K562 (cell line): ENCODE results near the gene GLB1L. TPM values are rescaled to one million over a fixed set of nuclear protein-coding genes. Genes with fewer than 3 reads are reported as not detected.

Experiments
- CAMTA2 ChIP-seq: fragments of 250-450 bp; sonication (Bioruptor Pico); conservative IDR thresholded peaks from 2 replicates; pipeline ENCODE4 v1.5.1; 2022
- CREB1 ChIP-seq, 2 experiments: sonication (generic) in 1 of 2; formaldehyde crosslinking in 1 of 2; IDR thresholded peaks; 2 replicates each; pipeline versions ENCODE4 v1.6.1 to v1.8.0; 2012 to 2022; ENCODE audit warnings: inconsistent platforms in 1 of 2, mild to moderate bottlenecking in 1 of 2, missing genetic modification reagents in 1 of 2, moderate library complexity in 1 of 2
- DACH1 ChIP-seq: fragments of 450-650 bp; IDR thresholded peaks from 2 replicates; pipeline ENCODE4 v1.6.1; 2018; ENCODE audit not compliant: partially characterized antibody
- HDAC3 ChIP-seq: fragments of 450-650 bp; IDR thresholded peaks from 2 replicates; pipeline ENCODE4 v1.6.1; 2018; ENCODE audit warnings: borderline replicate concordance, mild to moderate bottlenecking, moderate library complexity; ENCODE audit not compliant: partially characterized antibody
- HIVEP1 ChIP-seq: fragments of 250-450 bp; sonication (Bioruptor Pico); IDR thresholded peaks from 2 replicates; pipeline ENCODE4 v1.4.0; 2020; ENCODE audit warnings: mild to moderate bottlenecking
- KDM1A ChIP-seq, 2 experiments: fragments of 450-650 bp; IDR thresholded peaks; 2 replicates each; pipeline ENCODE4 v1.6.1; 2016; ENCODE audit warnings: mild to moderate bottlenecking in 2 of 2
- MAX ChIP-seq: sonication (generic); formaldehyde crosslinking; IDR thresholded peaks from 2 replicates; pipeline ENCODE4 v1.9.0; 2022; ENCODE audit warnings: mild to moderate bottlenecking, missing genetic modification reagents
- NBN ChIP-seq: fragments of 450-650 bp; IDR thresholded peaks from 2 replicates; pipeline ENCODE4 v1.6.1; 2016; ENCODE audit warnings: low read depth, mild to moderate bottlenecking
- NCOR1 ChIP-seq: fragments of 450-650 bp; IDR thresholded peaks from 2 replicates; pipeline ENCODE4 v1.6.1; 2016; ENCODE audit warnings: mild to moderate bottlenecking, moderate library complexity
- NR2C1 ChIP-seq, 2 experiments: fragments of 450-650 bp; IDR thresholded peaks; 2 replicates each; pipeline ENCODE4 v1.6.1; 2017; ENCODE audit warnings: mild to moderate bottlenecking in 2 of 2, antibody characterized with exemption in 1 of 2, inconsistent platforms in 1 of 2, missing compliant biosample characterization in 1 of 2, missing genetic modification characterization in 1 of 2
- POLR3A ChIP-seq: IDR thresholded peaks from 2 replicates; pipeline ENCODE4 v1.6.1; 2011; ENCODE audit warnings: borderline replicate concordance, mild to moderate bottlenecking, moderate library complexity; ENCODE audit not compliant: insufficient read length, insufficient read depth; ENCODE audit errors: extremely low read depth
- SAFB2 ChIP-seq: fragments of 200-400 bp; formaldehyde crosslinking; IDR thresholded peaks from 2 replicates; pipeline ENCODE4 v1.6.1; 2018; ENCODE audit warnings: borderline replicate concordance, low read length, low read depth, moderate library complexity; ENCODE audit not compliant: severe bottlenecking
- SAP30 ChIP-seq: fragments of 200-600 bp; sonication (generic); IDR thresholded peaks from 2 replicates; pipeline ENCODE4 v1.6.1; 2012; ENCODE audit warnings: borderline replicate concordance, low read depth, mild to moderate bottlenecking, moderate library complexity, low read length, control low read depth, inconsistent platforms; ENCODE audit not compliant: insufficient read depth, poor library complexity, severe bottlenecking
- SIRT6 ChIP-seq: IDR thresholded peaks from one replicate; pipeline ENCODE4 v1.6.1; 2012; ENCODE audit warnings: low read depth, mild to moderate bottlenecking, control low read depth, inconsistent platforms, low read length, moderate library complexity
- SMARCA4 ChIP-seq: fragments of 450-650 bp; IDR thresholded peaks from 2 replicates; pipeline ENCODE4 v1.6.1; 2016
- STAT5A ChIP-seq: IDR thresholded peaks from 2 replicates; pipeline ENCODE4 v1.6.1; 2012; ENCODE audit warnings: low read length, inconsistent platforms, borderline replicate concordance
- TAF9B ChIP-seq: fragments of 450-650 bp; IDR thresholded peaks from 2 replicates; pipeline ENCODE4 v1.6.1; 2018; ENCODE audit warnings: mild to moderate bottlenecking; ENCODE audit not compliant: partially characterized antibody
- TCF3 ChIP-seq: sonication (generic); formaldehyde crosslinking; IDR thresholded peaks from 2 replicates; pipeline ENCODE4 v1.4.0; 2020; ENCODE audit warnings: mild to moderate bottlenecking, missing genetic modification reagents
- TRIM25 ChIP-seq: fragments of 450-650 bp; IDR thresholded peaks from 2 replicates; pipeline ENCODE4 v1.7.0; 2016; ENCODE audit warnings: borderline replicate concordance
- ZKSCAN8 ChIP-seq: fragments of 200-800 bp; sonication (Bioruptor generic); IDR thresholded peaks from 2 replicates; pipeline ENCODE4 v1.6.1; 2016; ENCODE audit warnings: missing genetic modification characterization, missing compliant biosample characterization
- ZNF134 ChIP-seq: fragments of 250-450 bp; sonication (Bioruptor Pico); conservative IDR thresholded peaks from 2 replicates; pipeline ENCODE4 v1.4.0; 2020
- ZNF175 ChIP-seq: fragments of 200-800 bp; sonication (Bioruptor generic); IDR thresholded peaks from 2 replicates; pipeline ENCODE4 v1.6.1; 2016; ENCODE audit warnings: low read depth, mild to moderate bottlenecking, missing genetic modification characterization, missing compliant biosample characterization
- ZNF24 ChIP-seq: fragments of 450-650 bp; IDR thresholded peaks from 2 replicates; pipeline ENCODE4 v1.6.1; 2016
- ZNF253 ChIP-seq: fragments of 250-450 bp; sonication (Bioruptor Pico); conservative IDR thresholded peaks from 2 replicates; pipeline ENCODE4 v1.6.1; 2021; ENCODE audit warnings: mild to moderate bottlenecking
- ZNF512 ChIP-seq: IDR thresholded peaks from 2 replicates; pipeline ENCODE4 v1.6.1; 2016; ENCODE audit warnings: missing genetic modification characterization, missing compliant biosample characterization
- ZNF76 ChIP-seq: fragments of 250-450 bp; sonication (Bioruptor Pico); IDR thresholded peaks from 2 replicates; pipeline ENCODE4 v1.4.0; 2020; ENCODE audit warnings: mild to moderate bottlenecking, moderate library complexity, borderline replicate concordance
- polyA plus RNA-seq, 8 experiments: library from polyadenylated mRNA; depleted of rRNA in 4 of 8; stranded (reverse) in 5 of 8; unstranded in 3 of 8; fragments of >200 nt; fragmentation: Nextera tagmentation in 2 of 8; fragmentation: Illumina TruSeq in 1 of 8; extraction: Ambion mirVana in 2 of 8; extraction: Trizol in 1 of 8; gene quantifications; 2 replicates each; pipeline versions ENCODE4 v1.2.1 to v1.2.3, GENCODE V29; 2011 to 2014; ENCODE audit warnings: inconsistent platforms in 1 of 8, missing spikeins in 1 of 8
- total RNA-seq, 7 experiments: library from RNA; depleted of rRNA in 6 of 7; stranded (reverse); fragments of >200 nt in 6 of 7; fragmentation: Illumina TruSeq in 2 of 7; extraction: Trizol in 2 of 7; gene quantifications; 2 replicates each; pipeline versions ENCODE4 v1.2.1 to v1.2.3, GENCODE V29; 2011 to 2021; ENCODE audit warnings: low replicate concordance in 1 of 7

The GLB1L gene
- total and polyA plus RNA-seq, 9 of the 15 experiments (the other 6 are each of a cell fraction or from before 2014, with no cell fraction given), result 0.42 to 2.9 (median 2.5) TPM

DNA sequence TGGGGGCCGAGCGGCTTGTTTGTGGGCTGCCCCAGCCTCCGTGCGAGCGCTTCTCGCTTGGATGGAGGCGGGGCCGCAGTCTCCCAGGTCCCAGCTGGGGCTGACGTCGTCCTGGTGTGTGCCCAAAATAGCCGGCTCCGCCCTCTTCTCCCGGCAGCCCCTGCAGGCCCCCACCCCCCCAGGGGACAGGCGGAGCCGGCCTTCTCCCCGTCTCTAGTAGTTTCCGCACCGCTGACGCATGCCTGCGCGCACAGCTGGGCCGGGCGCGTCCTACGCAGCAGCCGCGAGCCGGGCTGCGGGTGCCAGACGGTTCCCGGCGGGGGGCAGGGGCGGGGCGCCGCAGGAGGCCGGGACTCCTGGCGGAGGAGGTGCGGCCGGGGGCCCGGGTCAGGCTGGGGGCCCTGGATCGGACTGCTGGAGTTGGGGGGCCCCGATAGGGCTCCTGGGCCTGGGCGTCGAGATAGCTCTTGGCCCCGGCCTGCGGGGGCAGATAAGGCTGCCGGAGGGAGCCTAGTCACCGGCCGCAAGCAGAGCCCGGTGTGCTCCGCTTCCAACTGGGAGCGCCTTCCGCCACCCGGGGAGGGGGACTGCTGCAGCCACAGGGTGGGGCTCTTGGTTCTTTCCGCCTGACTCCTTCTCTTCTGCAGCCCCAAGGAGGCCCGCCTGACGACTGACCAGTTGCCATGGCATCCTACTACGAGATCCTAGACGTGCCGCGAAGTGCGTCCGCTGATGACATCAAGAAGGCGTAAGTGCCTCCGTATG lies 34.1 kb upstream of the GLB1L start, which contains the start of gene DNAJB2 (continued):
- TF ChIP-seq SAP30, result no peak
- TF ChIP-seq HDAC3, result peak; percentile 93
- TF ChIP-seq CREB1 (IDR thresholded peaks at IDR 0.05), result peak; percentile 96
- peak; percentile 91 for TF ChIP-seq CREB1 (CRISPR knock-in tag; IDR thresholded peaks at IDR 0.05)
- TF ChIP-seq ZNF24, result peak; percentile 12; the same call in 1 of the 2 replicates
- TF ChIP-seq SAFB2, result no peak
- TF ChIP-seq SIRT6, result no peak
- peak; percentile 99 for TF ChIP-seq NCOR1
- peak; percentile 96 for TF ChIP-seq DACH1
- no peak for TF ChIP-seq NR2C1 (IDR thresholded peaks at IDR 0.05)
- 0 out of 2 replicates have a peak, but pooled peaks have one; percentile 28 for TF ChIP-seq NR2C1 (tag; IDR thresholded peaks at IDR 0.05)
- TF ChIP-seq TCF3 (CRISPR knock-in tag), result peak; percentile 98
- peak; percentile 86 to 87 for TF ChIP-seq KDM1A (IDR thresholded peaks at IDR 0.05)
- peak; percentile 96 for TF ChIP-seq ZNF175 (CRISPR knock-in tag)
- TF ChIP-seq SMARCA4, result peak; percentile 83
- TF ChIP-seq STAT5A, result peak; percentile 91
- peak; percentile 25; the same call in 1 of the 2 replicates for TF ChIP-seq HIVEP1 (CRISPR knock-in tag)
- TF ChIP-seq ZNF253 (CRISPR knock-in tag), result no peak
- TF ChIP-seq ZKSCAN8 (CRISPR knock-in tag), result peak; percentile 88
- no peak for TF ChIP-seq TRIM25
- TF ChIP-seq TAF9B, result peak; percentile 97
- TF ChIP-seq NBN, result peak; percentile 86
- TF ChIP-seq MAX (CRISPR knock-in tag), result peak; percentile 90
- TF ChIP-seq POLR3A, result no peak
- TF ChIP-seq ZNF134 (CRISPR knock-in tag), result peak; percentile 45; the same call in 1 of the 2 replicates
- no peak for TF ChIP-seq ZNF512 (tag)
- TF ChIP-seq CAMTA2 (CRISPR knock-in tag), result no peak
- peak; percentile 79; the same call in 1 of the 2 replicates for TF ChIP-seq ZNF76
